Panc1 (cell line): Measurements from ENCODE around the gene LRRC25. TPM values are rescaled to one million over a fixed set of nuclear protein-coding genes. Genes with fewer than 3 reads are reported as not detected.

Source experiments
- ATAC-seq: fragments of 200-7000 bp; cut with Tn5 transposase; 2 replicates; pipeline ENCODE4 v1.9.1; 2020; ENCODE audit warnings: mild to moderate bottlenecking, moderate library complexity
- BruUV-seq: library from RNA; stranded (reverse); fragments of 400-500 nt; replicated peaks from 2 replicates; lab custom pipeline; 2021; lab: Mats Ljungman, UMichigan
- CTCF ChIA-PET: fragments of 300-600 bp; sonication (Branson Sonifier 250); formaldehyde crosslinking; loops from one replicate; lab custom pipeline; 2022; ENCODE audit warnings: antibody characterized with exemption; lab: Charles Lee
- POLR2A ChIA-PET: fragments of 300-600 bp; sonication (Branson Sonifier 250); formaldehyde crosslinking; loops from one replicate; lab custom pipeline; 2022; ENCODE audit warnings: antibody characterized with exemption; lab: Charles Lee
- DNase-seq: peaks from one replicate; pipeline ENCODE4 v3.0.0-alpha.2; 2010; ENCODE audit warnings: low read depth, low spot score
- H3K27ac ChIP-seq: 2 replicates; pipeline ENCODE4 v1.5.1; 2011; ENCODE audit warnings: mild to moderate bottlenecking, low read length, inconsistent platforms
- H3K27me3 ChIP-seq: fragments of 200-500 bp; sonication (Bioruptor generic); 2 replicates; pipeline ENCODE4 v1.6.0; 2014; ENCODE audit warnings: low read length, inconsistent platforms; ENCODE audit not compliant: control insufficient read depth, insufficient read depth
- H3K36me3 ChIP-seq: fragments of 200-500 bp; sonication (Bioruptor generic); 2 replicates; pipeline ENCODE4 v1.5.1; 2014; ENCODE audit warnings: inconsistent platforms, mild to moderate bottlenecking, low read length, moderate library complexity; ENCODE audit not compliant: control insufficient read depth, insufficient read depth
- H3K4me1 ChIP-seq: 2 replicates; pipeline ENCODE4 v1.5.1; 2011; ENCODE audit warnings: inconsistent platforms, mild to moderate bottlenecking, low read length, moderate library complexity; ENCODE audit not compliant: control insufficient read depth, insufficient read depth
- H3K4me3 ChIP-seq, 2 experiments: 2 replicates each; pipeline ENCODE4 v1.5.1; 2011 to 2012; ENCODE audit warnings: low read depth in 2 of 2, low read length in 2 of 2, mild to moderate bottlenecking in 2 of 2, inconsistent platforms in 1 of 2, moderate library complexity in 1 of 2
- H3K9me3 ChIP-seq: fragments of 200-500 bp; sonication (Bioruptor generic); 2 replicates; pipeline ENCODE4 v1.5.1; 2014; ENCODE audit warnings: low read depth, mild to moderate bottlenecking, inconsistent platforms, low read length, moderate library complexity; ENCODE audit not compliant: control insufficient read depth, insufficient read depth
- CTCF ChIP-seq: fragments of 450-650 bp; IDR thresholded peaks from 2 replicates; pipeline ENCODE4 v1.5.1; 2017; ENCODE audit warnings: mild to moderate bottlenecking
- POLR2AphosphoS5 ChIP-seq: IDR thresholded peaks from 2 replicates; pipeline ENCODE4 v1.6.1; 2012; ENCODE audit warnings: mild to moderate bottlenecking, low read depth, low read length, moderate library complexity
- SIN3A ChIP-seq: IDR thresholded peaks from 2 replicates; pipeline ENCODE4 v1.6.1; 2012; ENCODE audit warnings: low read depth, mild to moderate bottlenecking, low read length, moderate library complexity, borderline replicate concordance; ENCODE audit not compliant: insufficient read depth
- TCF7L2 ChIP-seq: IDR thresholded peaks from 2 replicates; pipeline ENCODE4 v1.6.1; 2011; ENCODE audit warnings: mild to moderate bottlenecking, low read depth, low read length, inconsistent platforms
- in situ Hi-C: cut with HindIII; loops from 2 replicates; pipeline ENCODE4 v1.10.0; 2016; ENCODE audit warnings: low sequenced_read_pairs, low pct_unique_long_range_greater_than_20kb
- intact Hi-C: fragments of 100-400 bp; cut with micrococcal nuclease; formaldehyde crosslinking; loops from one replicate; pipeline ENCODE4 v1.10.0; 2022; ENCODE audit not compliant: unreplicated experiment
- total RNA-seq: library from RNA; stranded (reverse); gene quantifications from one replicate; pipeline ENCODE4 v1.2.1, GENCODE V29; 2021; ENCODE audit not compliant: unreplicated experiment
- TF ChIP-seq, protein P1 (sequence below), 2 experiments: IDR thresholded peaks; 2 replicates each; pipeline ENCODE4 v1.6.1; 2011 to 2012; ENCODE audit warnings: low read depth in 2 of 2, control low read depth in 1 of 2, low read length in 1 of 2, mild to moderate bottlenecking in 1 of 2, moderate library complexity in 1 of 2; ENCODE audit not compliant: insufficient read depth in 1 of 2

The LRRC25 gene
- total RNA-seq, 1 experiment from 2014 or later: 0.15 TPM

DNA sequence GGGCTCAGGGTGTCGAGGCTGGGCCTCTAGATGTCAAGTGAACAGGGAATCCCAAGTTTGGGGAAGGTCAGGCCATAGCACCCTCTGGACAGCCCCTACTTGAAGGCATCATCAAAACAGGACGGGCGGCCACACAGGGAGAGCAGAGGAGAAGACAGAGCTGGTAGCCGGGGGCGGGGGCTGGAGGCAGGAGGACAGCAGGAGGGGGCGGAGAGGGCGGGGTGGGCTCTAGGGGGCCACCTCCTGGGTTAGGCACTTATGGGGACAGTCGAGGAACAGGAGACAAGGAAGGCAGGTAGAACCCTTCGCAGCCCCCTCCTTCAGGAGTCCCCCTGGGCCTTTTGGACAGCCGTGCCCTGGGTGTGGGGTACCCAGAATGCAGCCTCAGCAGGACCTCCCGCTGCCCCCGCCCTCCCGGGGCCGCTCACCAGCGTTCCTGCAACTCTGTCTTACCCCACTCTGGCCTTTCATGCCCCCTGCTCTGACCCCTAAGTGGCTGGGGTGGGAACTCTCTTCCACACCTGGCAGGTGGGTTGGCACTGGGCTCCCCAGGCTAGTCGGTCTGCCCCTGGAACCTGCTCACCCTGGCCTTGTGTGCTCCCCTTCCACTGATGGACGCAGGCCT is 27.6 kb upstream of the LRRC25 start:
- Histone ChIP-seq H3K27me3 (no peaks in the 10 kb centered on the region), H3K36me3 (peaks cover 2% of the 10 kb centered on the region; the same call in 1 of the 2 replicates), H3K4me1 (peaks cover 51% of the 10 kb centered on the region), H3K9me3 (no peaks in the 10 kb centered on the region), H3K4me3 (no peak overlapping the region), H3K27ac (no peak overlapping the region)
- POLR2A ChIA-PET: no interaction called here
- intact Hi-C loops (no loop called here), in situ Hi-C loops (no loop called here)
- DNase-seq (no peak), ATAC-seq (no peak)
- no TSS peak for BruUV-seq
- CTCF ChIA-PET: no interaction called here
- no peak for TF ChIP-seq SIN3A
- no peak for TF ChIP-seq TCF7L2
- TF ChIP-seq CTCF: no peak
- TF ChIP-seq, protein P1, sequence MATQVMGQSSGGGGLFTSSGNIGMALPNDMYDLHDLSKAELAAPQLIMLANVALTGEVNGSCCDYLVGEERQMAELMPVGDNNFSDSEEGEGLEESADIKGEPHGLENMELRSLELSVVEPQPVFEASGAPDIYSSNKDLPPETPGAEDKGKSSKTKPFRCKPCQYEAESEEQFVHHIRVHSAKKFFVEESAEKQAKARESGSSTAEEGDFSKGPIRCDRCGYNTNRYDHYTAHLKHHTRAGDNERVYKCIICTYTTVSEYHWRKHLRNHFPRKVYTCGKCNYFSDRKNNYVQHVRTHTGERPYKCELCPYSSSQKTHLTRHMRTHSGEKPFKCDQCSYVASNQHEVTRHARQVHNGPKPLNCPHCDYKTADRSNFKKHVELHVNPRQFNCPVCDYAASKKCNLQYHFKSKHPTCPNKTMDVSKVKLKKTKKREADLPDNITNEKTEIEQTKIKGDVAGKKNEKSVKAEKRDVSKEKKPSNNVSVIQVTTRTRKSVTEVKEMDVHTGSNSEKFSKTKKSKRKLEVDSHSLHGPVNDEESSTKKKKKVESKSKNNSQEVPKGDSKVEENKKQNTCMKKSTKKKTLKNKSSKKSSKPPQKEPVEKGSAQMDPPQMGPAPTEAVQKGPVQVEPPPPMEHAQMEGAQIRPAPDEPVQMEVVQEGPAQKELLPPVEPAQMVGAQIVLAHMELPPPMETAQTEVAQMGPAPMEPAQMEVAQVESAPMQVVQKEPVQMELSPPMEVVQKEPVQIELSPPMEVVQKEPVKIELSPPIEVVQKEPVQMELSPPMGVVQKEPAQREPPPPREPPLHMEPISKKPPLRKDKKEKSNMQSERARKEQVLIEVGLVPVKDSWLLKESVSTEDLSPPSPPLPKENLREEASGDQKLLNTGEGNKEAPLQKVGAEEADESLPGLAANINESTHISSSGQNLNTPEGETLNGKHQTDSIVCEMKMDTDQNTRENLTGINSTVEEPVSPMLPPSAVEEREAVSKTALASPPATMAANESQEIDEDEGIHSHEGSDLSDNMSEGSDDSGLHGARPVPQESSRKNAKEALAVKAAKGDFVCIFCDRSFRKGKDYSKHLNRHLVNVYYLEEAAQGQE (IDR thresholded peaks at IDR 0.05; ENCODE audit: insufficient read depth in 1 of 2, low read depth in 2 of 2, low read length in 1 of 2): no peak
- no peak for TF ChIP-seq POLR2AphosphoS5

DNA sequence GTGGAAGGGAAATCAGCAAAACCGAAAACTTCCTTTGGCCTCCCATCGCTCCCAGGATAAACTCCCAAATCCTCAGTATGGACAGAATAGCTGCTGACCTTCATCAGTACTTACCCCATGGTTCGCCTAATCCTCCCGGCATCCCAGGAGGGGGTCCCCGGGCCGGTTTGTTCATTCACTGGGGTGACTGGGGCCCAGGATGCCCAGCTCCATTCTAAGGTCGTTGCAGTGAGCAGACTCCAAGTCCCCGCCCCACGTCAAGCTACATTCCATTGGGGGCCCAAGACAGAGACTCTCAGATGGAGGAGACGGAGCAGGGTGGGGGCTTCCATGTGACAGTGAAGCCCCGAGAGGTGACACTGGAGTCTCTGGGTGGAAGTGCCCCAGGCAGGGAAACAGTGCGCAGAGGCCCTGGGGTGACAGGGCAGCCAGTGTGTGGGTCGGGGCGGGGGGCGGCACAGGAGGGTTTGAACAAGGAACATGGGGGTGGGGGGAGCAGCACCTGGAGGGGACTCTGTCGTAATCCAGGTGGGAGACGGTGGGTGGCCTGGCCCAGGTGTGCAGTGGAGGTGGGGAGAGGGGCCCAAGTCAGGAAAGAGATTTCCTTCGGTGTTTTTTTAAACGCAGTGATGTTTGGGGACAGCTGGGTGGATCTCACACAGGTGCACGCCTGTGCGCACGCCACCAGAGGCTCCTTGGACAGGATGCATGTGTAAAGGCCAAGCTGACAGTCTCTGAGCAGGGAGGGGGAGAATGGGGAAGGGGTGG is 26.9 kb upstream of the LRRC25 start:
- Histone ChIP-seq H3K4me1 (peaks cover 44% of the 10 kb centered on the region), H3K27me3 (no peaks in the 10 kb centered on the region), H3K36me3 (peaks cover 2% of the 10 kb centered on the region; the same call in 1 of the 2 replicates), H3K4me3 (no peak overlapping the region), H3K9me3 (no peaks in the 10 kb centered on the region), H3K27ac (no peak overlapping the region)
- TF ChIP-seq SIN3A (no peak), CTCF (no peak), TCF7L2 (no peak), POLR2AphosphoS5 (no peak)
- TF ChIP-seq, protein P1 (IDR thresholded peaks at IDR 0.05; ENCODE audit: insufficient read depth in 1 of 2, low read depth in 2 of 2, low read length in 1 of 2): no peak
- ATAC-seq: no peak
- CTCF ChIA-PET: no interaction called here
- DNase-seq: no peak
- no TSS peak for BruUV-seq
- POLR2A ChIA-PET: no interaction called here
- in situ Hi-C loops (no loop called here), intact Hi-C loops (no loop called here)
